Cardiac fibroblast (primary cell): ENCODE measurements around the gene CAMK1.
A peak's percentile ranks its signal among the peaks of the same experiment; 100 is the strongest.

Source experiments
- DNase-seq, 2 donors: peaks; one replicate each; pipeline versions ENCODE4 v3.0.0 to v3.0.0-alpha.2; 2010; ENCODE audit warnings: low read depth in 2 of 2
- H3K4me3 ChIP-seq, 2 donors: replicated peaks in 1 of 2; 1 replicate in 1 of 2; 2 replicates in 1 of 2; pipeline ENCODE4 v1.5.1; 2011; ENCODE audit warnings: low read depth in 2 of 2, low read length in 2 of 2, mild to moderate bottlenecking in 2 of 2, moderate library complexity in 1 of 2
- CTCF ChIP-seq: IDR thresholded peaks from one replicate; pipeline ENCODE4 v1.5.1; 2011; ENCODE audit warnings: low read depth, mild to moderate bottlenecking, low read length, inconsistent platforms

The CAMK1 gene

GRCh38 chr3:9731206-9732079 is 38.3 kb downstream of the CAMK1 start, which contains the start of gene BRPF1:
Gene BRPF1, plus strand, starts transcription at chr3:9731735. Its CDS starts 2,406 bp downstream, at chr3:9734141.
- H3K4me3 ChIP-seq = peak within 1 kb of the TSS; percentile 96 to 97
- DNase-seq = peak; percentile 99 to 100
- TF ChIP-seq CTCF = peak; percentile 12

- DNase-seq = no peak
- H3K4me3 ChIP-seq = peak overlapping the region; percentile 48 to 58
- TF ChIP-seq CTCF = no peak
These were observed 39.0 kb downstream of the CAMK1 start for GRCh38 chr3:9730657-9731205.

GRCh38 chr3:9729419-9729818 is 40.3 kb downstream of the CAMK1 start:
- no peak for TF ChIP-seq CTCF
- H3K4me3 ChIP-seq = no peak overlapping the region
- no peak for DNase-seq

DNA sequence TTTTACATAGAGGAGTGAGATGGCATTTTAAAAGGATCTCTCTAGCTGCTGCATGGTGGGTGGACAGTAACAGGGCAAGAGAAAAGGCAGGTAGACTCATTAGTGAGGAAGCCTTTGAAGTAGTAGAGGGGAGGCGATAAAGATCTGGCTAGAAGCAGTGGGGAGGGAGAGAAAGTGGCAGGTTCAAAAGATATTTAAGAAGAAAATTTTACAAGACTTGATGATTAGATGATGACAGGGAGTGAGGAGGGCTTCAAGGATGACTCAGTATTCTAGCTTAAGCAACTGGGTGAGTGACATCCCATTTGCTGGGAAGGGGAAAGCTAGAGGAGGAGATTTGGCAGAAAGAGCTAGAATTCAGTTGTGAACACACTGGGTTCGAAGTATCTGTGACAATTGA is 42.0 kb downstream of the CAMK1 start:
- DNase-seq = peak; percentile 47 to 59
- TF ChIP-seq CTCF = no peak
- no peak overlapping the region for H3K4me3 ChIP-seq

DNA sequence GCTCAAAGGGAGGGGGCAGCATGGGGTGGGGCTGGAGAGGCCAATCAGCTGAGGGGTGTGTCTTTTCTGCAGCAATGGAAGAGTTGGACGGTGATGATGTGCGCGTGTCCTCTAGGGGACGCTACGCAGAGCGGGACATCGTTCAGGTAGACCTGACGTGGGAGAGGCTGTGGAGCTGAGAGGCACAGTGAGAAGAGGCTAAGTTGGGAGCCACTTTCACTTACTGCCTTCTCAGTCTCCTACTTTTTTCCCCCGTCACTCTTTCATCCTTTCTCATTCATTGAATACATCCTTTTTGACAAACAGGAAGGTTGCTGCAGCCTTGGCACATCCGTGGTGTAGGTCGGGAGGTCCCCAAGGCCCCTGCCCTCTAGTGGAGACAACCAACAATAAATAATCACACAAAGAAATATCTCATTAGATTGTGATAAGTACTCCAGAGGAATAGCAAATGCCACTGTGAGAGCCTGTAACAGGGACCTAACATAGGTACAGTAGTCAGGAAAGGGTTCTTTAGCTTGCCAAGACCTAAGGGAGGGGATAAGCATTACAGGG is 42.6 kb downstream of the CAMK1 start:
- no peak overlapping the region for H3K4me3 ChIP-seq
- peak in 1 of 2 donors; percentile 21 for DNase-seq
- TF ChIP-seq CTCF = peak; percentile 29

GRCh38 chr3:9725775-9726515 is 43.8 kb downstream of the CAMK1 start:
- H3K4me3 ChIP-seq = no peak overlapping the region
- no peak for TF ChIP-seq CTCF
- no peak for DNase-seq
